WI38 (cell line): Measurements from ENCODE around the gene HPS5.

ENCODE experiments used
- H3K4me3 ChIP-seq: 2 replicates; pipeline ENCODE4 v1.5.1; 2011; ENCODE audit warnings: low read depth, mild to moderate bottlenecking, control low read depth, low read length
- TF ChIP-seq, protein P1 (sequence below): IDR thresholded peaks from 2 replicates; pipeline ENCODE4 v1.5.1; 2012; ENCODE audit warnings: low read depth, mild to moderate bottlenecking, control low read depth, low read length

The HPS5 gene

DNA sequence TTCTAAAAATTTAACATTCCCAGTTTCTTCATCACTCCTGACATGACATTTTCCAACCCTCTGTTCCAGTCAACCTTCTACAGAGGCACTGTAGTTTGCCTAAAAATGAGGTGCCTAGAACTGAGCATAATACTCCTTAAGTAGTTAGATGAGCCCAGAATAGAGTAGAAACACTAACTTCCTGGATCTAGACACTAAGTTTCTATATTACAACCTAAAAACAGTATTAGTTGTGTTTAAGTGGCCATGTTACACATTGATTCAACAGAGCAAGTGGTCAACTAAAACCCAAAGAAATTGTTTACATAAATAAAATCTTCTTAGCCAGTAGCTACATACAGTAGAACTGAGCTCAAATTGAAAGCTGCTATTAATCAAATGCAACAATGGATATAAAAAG, 1.3 kb downstream of the HPS5 start:
- H3K4me3 ChIP-seq, result peak overlapping the region; percentile 77
- TF ChIP-seq, protein P1, sequence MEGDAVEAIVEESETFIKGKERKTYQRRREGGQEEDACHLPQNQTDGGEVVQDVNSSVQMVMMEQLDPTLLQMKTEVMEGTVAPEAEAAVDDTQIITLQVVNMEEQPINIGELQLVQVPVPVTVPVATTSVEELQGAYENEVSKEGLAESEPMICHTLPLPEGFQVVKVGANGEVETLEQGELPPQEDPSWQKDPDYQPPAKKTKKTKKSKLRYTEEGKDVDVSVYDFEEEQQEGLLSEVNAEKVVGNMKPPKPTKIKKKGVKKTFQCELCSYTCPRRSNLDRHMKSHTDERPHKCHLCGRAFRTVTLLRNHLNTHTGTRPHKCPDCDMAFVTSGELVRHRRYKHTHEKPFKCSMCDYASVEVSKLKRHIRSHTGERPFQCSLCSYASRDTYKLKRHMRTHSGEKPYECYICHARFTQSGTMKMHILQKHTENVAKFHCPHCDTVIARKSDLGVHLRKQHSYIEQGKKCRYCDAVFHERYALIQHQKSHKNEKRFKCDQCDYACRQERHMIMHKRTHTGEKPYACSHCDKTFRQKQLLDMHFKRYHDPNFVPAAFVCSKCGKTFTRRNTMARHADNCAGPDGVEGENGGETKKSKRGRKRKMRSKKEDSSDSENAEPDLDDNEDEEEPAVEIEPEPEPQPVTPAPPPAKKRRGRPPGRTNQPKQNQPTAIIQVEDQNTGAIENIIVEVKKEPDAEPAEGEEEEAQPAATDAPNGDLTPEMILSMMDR, result no peak

DNA sequence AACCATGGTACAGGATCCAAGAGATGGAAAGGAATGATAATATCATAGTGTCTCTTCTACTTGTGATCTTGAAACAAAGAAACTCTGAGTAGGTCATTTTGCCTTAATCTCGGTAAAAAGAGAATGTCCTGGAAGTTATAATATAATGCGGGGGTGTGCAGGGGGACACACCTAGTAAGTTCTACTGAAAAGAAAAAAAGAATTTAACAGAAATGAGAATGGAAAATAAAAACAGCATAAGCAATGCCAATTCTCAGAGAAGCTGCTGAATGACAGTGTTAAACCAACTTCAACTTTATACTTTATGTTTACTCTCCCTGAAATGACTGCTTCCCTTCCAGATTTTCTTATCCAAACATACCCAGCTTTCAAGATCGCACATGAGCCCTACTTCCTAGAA, 2.0 kb downstream of the HPS5 start:
- no peak overlapping the region for H3K4me3 ChIP-seq
- TF ChIP-seq, protein P1, result no peak

DNA sequence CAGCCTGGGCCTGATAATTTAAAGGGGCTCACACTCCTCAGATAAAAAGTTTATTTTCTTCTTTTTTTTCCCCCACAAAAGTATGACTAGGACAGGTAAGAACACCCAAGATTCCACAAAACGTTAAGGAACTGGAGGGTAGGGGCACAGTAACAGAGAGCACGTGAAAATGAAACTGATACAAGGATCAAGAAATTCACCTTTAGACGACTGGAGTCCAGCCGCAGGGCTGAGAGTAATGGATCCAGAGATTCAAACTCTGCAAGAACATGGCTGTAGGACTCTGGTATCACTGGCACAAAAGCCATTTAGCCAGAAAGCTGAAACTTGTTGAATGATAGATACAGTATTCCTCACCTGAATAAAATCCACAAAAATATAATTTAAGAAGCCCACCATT, 4.4 kb downstream of the HPS5 start:
- H3K4me3 ChIP-seq, result no peak overlapping the region
- TF ChIP-seq, protein P1, result no peak

DNA sequence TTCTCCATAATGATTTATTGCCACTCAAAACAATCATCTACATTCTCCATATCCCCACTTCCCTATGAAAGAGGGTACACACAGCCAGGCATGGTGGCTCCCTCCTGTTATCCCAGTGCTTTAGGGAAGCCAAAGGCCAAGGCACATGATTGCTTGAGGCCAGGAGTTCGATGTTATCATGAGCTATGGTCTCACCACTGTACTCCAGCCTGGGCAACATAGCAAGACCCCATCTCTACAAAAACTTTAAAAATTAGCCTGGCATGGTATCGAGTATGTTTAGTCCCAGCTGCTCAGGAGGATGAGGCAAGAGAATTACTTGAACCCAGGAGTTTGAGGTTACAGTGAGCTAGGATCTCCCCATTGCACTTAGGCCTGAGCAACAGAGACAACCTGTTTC, 6.0 kb downstream of the HPS5 start:
- TF ChIP-seq, protein P1, result no peak

DNA sequence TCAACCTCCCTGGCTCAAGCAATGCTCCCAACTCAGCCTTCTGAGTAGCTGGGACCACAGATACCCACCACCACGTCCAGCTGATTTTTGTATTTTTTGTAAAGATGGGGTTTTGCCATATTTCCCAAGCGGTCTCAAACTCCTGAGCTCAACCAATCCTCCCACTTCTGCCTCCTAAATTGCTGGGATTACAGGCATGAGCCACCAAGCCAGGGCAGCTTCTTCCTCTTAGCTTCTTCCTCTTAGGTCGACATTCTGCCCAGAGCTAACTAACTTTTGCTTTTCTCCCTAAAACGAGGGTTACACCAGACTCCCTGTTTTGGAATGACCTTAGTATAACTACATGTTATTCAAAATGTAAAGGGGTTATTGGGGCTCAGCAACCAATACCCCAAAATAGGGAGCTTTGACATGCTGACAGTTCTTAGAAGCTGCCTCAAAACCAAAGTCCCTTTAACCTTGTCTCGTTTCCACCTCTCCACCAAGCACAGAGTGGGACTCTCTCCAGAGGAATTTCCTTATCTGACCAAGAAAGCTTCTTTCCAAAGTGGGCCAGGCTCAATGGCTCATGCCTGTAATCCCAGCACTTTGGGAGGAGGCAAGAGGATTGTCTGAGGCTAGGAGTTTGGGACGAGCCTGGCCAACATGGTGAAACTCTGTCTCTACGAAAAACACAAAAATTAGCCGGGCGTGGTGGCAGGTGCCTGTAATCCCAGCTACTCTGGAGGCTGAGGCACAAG, 7.0 kb downstream of the HPS5 start:
- H3K4me3 ChIP-seq, result no peak overlapping the region
- TF ChIP-seq, protein P1, result no peak

More for the DNA sequence above, 6.0 kb downstream of the HPS5 start:
- H3K4me3 ChIP-seq, result no peak overlapping the region

DNA sequence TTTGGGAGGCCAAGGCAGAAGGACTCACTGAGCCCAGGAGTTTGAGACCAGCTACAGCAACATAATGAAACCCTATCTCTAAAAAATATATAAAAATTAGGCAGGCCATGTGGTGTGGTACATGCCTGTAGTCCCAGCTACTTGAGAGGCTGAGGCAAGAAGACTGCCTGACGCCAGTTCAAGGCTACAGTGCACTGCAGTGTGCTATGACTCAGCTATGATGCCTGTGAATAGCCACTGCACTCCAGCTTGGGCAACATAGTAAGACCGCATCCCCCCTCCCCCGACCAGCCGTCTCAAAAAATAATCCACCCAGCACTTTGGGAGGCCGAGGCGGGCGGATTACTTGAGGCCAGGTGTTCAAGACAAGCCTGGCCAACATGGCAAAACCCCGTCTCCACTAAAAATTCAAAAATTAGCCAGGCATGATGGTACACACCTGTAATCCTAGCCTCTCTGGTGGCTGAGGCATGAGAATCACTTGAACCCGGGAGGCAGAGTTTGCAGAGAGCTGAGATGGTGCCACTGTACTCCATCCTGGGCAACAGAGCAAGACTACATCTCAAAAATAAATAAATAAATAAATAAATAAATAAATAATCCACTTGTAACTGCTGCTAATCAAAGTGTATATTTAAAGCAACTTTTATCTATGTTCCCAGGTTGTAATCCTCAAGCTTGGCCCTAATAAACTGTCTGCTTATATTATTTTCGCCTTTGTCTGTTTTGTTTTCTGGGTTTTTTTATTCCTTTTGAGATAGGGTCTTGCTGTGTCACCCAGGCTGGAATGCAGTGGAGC, 7.8 kb downstream of the HPS5 start:
- TF ChIP-seq, protein P1, result no peak
- H3K4me3 ChIP-seq, result no peak overlapping the region
